Activated CD4-positive, alpha-beta T cell treated with anti-CD3 and anti-CD28 coated beads, Interleukin-2, amount 50 U/mL, for 48 hours (primary cell): ENCODE data around the gene DOLPP1.
"Not testable (repeated sequence)": the region's sequence is repeated elsewhere in the genome, so short reads cannot be mapped to it uniquely, and the experiment has no call there.

Source experiments
- DNase-seq, 2 experiments: peaks; one replicate each; pipeline ENCODE4 v3.0.0-alpha.2; 2020

DOLPP1 gene, protein sequence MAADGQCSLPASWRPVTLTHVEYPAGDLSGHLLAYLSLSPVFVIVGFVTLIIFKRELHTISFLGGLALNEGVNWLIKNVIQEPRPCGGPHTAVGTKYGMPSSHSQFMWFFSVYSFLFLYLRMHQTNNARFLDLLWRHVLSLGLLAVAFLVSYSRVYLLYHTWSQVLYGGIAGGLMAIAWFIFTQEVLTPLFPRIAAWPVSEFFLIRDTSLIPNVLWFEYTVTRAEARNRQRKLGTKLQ

DNA sequence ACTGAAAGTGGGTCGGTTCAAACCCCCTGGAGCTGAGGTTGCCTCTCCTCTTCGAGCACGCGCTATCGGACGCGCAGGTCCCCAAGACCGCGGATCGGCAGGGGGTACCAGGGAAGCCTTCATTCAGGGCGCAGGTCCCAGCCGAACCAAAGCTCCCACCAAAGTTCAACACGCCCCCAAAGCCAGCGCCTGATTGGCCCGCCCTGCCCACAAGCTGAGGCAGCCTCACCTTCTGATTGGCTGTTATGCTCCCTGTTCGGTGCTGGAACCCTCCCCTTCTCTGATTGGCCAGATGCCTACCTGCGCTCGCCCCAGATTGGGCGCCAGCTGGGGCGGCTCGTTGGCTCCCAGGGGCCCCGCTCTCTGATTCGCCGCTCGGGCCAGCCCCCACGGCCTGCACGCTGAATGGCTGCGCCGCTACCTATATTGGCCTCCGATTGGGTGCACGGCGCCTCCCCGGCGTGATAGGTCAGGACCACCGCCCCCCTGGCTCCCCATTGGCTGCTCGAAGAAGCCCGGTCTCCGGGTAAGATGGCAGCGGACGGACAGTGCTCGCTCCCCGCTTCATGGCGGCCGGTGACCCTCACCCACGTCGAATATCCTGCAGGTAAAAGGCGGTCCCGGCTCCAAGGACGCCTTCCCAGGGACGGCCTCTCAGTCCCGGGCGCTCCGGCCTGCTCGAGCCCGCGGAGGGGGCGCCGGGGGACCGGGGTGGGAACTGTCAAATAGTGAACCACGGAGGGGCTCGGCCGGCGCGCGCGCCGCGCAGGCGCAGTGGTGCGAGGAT, at the start of gene DOLPP1:
Gene DOLPP1 (plus strand): TSS at position 511 of the 787 bp plus-strand sequence. CDS start 21 bp downstream, at position 532.
- peak; percentile 98 to 99 for DNase-seq

DNA sequence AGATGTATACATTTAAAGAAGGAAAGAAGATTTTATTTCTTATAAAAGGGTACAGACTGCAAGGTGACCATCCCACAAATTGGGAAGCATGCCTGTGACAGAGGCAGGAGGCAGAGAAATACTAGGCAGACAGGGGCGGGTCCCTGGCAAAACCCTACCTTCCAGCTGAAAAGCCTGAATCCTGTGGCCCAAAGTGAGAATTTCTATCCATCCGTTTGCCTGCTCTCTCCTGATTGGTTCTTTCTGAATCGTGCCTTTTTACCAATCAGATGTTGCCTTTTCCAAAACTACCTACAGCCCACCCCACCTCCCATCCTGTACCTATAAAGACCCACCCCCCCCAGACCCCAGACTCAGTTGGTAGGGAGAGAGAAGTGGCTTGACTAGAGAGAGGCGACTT, 49.4 kb upstream of the DOLPP1 start:
- DNase-seq, result no peak

DNA sequence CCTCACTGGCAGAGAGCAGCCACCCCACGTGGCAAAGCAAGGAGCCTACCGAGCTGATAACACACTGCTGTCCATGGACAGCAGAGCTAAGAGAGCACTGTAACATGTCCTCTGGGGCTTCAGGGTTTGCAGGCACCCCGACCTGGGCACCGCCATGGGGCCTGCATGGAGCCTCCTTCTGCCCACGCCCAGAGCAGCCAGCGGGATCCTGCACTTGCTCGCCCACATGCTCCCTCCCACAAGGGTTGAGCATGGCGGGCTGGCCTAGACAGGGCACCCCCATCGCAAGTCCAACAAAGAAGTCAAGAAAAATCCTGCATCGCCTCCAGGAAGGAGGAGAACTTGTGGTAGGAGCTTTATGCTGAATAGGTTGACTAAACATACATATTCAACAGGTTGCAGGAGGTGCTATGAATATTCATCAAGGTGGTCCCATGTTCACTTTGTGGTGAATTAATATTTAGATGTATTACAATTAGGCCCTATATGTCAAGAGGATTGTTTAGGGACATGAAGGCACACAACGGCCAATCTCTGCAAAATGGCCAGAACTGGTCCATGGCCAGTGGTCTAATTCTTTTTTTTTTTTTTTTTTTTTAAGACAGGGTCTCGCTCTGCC, 48.3 kb upstream of the DOLPP1 start:
- DNase-seq, result no peak

DNA sequence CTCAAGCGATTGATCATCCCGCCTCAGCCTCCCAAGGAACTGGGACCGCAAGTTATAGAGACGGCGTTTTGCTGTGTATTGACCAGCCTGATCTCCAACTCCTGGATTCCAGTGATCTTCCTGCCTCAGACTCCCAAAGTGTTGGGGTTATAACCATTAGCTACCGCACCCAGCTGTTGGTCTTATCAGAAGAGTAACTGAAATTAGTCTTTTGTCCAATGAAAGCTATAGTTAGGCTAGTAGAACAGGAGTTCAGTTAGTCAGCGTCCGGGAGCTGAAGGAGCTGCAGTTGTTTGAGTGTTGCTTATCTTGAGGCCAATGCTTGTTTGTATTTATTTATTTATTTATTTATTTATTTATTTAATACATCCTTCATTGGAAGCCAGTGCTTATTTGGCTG, 47.7 kb upstream of the DOLPP1 start:
- DNase-seq, result no peak

DNA sequence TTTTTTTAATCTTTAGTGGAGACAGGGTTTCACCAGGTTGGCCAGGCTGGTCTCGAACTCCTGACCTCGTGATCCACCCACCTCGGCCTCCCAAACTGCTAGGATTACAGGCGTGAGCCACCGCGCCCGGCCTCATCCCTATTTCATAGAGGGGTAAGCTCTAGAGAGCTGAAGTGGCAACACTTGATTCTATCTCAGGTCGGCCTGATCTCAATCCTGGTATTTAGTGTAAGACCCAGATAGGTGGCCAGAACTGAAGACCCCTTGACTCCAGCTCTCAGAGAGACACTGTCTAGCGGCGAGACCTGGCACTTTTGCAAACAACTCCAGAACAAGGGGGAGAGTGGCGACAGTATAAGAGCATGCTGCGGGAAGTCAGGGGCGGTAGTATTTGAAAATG, 45.1 kb upstream of the DOLPP1 start:
- DNase-seq, result not testable (repeated sequence)

DNA sequence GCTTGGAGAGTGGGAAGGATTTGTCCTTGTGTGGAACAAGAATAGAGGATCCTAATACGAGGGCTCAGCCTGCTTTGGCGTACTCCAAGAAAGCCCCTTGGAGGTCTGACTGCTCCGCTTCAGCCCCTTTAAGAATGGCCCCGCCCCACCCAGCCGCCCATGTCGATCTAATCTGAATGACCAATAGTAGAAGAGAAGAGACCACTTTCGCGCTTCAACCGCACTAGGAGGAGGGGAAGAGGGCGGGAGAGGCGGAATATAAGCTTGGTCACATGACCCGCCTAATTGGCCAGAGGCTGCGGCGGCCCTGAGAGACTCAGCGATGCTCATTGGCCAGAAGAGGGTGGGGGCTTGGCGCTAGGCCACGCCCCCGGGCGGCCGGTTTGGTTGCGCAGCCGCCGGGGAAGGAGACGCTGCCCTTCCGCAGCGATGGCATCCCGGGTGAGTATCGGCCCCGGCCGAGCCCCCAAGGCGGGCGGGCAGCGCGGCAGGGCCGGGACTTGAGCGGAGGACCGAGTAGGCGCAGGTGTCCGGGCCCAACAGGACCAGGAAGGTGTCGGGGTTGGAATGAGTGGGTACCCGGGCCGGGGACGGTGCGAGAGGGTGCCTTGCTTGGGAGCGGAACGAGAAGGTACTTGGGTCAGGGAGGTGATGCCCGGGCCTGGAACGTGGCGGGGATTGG, 44.5 kb upstream of the DOLPP1 start, which contains the start of gene MIGA2:
Gene MIGA2 (plus strand): TSS at position 386 of the 682 bp plus-strand sequence. CDS start 3,969 bp downstream, outside the sequence.
- DNase-seq, result peak; percentile 94 to 96

DNA sequence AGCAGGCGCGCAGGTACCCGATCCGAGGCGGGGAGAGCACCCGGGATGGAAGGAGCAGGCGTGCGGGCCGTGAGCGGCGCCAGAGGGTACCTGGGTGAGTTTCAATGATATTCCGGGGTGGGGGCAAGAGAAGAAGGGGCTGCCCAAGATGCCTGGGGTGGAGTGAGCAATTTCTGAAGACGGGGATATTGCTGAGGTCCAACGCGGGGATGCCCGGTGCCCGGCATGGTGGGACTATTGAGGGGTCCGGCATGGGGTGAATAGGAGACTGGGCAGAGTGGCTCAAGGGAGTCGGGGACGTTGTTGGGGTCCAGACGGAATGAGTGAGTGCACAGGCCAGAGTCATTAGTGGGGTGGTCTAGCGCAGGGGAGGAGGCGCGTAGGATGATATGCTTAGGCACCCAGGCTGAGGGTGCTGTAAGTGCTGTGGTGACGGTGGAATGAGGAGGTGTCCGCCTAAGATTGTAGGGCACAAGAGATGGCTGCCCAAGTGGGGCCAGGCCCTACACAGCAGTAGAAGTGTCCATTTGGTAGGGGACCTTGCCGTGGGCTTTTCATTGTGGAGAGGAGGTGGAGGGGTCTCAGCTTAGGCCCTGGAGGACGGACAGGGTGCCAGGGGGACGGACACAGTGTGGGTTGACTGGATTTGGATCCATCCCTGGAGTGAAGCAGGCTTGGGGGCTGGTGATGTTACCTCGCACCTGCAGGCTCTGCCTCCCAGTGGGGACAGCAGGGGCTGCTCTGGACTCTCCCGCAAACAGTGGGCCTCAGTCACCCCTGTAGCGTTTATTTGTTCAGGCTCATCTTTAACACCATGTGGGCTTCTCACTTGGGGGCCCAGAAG, 43.8 kb upstream of the DOLPP1 start:
- no peak for DNase-seq

DNA sequence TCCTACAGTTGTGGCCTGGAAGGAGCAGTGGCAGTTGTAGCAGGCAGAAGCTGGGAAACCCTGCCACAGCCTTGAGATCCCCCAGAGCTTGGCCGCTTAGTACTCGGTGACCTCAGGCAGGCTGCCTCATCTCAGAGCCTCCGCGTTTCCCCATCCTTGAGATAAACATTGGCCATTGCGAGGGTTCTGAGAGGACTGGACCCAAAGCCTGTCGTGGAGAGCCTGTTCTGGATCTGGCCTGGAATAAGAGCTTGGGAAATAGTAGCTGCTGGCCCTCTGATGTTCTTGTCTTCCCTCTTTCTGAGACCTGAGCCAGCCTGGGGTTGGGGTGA, 43.2 kb upstream of the DOLPP1 start:
- no peak for DNase-seq

DNA sequence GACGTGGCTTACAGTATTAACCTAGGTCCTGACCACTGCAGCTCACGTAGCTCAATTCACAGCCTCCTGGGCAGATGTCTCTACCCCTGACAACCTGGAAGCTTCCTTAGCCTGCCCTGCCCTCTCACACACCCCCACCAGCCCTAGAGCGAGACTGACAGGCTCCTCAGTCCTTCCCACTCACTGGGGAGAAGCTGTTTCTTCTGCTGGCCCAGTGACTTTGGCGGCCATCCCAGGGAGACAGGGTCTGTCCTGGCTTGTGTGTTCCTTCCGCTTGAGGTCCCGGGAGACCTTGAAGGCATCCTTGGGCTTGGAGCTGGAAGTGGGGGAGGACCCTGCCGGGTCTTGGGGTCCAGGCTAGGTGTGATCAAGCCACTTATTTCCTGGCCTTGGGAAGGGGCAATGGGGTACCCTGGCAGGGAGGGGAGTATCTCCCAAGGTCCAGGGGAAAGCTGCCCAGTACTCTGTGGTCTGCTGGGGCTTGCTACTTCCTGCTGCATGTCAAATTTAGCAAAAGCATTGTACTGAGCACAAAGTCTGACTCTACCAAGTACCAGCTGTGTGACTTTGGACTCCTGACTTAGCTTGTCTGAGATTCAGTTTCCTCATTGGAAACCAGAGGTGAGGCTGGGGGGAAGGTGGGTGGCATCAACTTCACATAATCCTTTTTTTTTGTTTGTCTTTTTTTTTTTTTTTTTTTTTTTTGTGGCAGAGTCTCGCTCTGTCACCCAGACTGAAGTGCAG, 42.6 kb upstream of the DOLPP1 start:
- DNase-seq, result no peak

DNA sequence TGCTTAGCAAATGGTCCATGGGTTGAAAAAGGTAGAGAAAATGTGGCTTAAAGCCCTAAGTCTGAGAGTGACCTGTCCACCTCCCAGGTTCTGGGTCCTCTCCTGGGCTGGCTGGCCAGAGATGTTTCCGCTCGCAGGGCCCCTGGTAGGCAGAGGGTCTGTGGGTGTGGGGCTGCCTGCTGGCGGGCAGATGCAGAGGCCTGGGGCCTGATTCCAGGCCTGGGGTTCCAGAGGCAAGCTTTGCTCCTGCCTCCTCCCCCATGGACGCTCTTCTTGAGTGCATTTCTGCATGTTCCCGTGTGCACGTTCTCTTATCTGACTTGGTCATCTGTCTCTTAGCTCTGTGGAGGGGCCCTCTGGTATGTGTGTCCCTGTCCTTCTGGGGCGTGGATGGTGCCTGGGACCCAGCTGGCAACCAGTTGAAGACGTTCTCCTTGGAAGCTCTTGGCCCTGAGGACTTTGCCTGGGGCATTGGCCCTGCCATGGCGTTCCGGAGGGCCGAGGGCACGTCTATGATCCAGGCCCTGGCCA, 40.7 kb upstream of the DOLPP1 start:
- no peak for DNase-seq

DNA sequence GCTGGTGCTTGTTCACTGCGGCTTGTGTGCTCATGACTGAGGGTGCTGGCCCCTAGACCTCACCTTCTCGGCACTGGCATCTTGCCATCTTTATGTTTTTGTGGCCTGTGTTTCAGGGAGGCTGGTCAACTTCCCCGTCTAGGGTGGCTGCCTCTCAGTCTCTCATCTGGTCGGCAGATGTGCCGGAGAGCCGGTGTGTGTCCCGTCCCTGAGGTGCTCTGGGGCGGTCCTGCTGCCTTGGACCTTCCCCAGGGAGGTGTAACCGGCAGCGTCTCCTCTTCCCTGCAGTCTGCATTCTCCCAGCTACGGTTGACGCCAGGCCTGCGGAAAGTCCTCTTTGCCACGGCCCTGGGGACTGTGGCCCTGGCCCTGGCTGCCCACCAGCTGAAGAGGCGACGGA, 38.9 kb upstream of the DOLPP1 start:
- DNase-seq, result no peak

DNA sequence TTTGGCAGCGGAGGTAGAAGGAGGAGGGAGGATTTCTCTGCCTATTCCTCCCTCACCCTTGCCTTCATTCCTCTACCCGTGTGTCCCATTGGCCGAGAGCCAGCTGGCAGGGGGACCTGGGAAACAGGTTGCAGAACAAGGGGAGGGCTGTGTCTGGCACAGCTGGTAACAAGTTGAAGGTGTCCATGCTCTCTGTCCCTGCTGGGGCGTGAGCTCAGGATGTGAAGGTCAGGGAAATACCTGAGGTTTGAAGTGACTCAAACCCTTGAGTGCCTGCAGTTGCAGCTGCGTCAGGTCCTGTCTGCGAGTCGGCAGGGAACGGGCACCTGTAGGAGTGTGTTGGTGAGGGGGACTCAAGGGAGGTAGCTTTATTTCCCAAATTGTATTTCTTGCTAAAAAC, 28.3 kb upstream of the DOLPP1 start:
- DNase-seq, result no peak

DNA sequence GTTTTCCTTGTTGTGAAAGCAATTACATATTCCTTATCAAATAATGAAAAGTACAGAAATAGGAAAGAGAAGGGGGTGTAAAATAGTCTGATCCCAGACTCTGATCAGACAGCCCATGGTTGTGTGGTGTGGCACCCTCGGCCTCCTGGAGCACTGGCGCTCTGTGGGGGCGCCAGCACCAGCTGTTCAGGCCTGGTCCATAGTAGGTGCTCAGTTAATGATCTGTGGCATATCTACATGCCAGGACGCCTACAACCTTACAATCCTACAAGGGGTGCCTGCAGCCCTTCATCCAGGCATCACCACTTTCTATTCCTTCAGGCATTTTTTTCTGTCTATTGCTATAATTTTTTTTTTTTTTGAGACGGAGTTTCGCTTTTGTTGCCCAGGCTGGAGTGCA, 27.9 kb upstream of the DOLPP1 start:
- no peak for DNase-seq

DNA sequence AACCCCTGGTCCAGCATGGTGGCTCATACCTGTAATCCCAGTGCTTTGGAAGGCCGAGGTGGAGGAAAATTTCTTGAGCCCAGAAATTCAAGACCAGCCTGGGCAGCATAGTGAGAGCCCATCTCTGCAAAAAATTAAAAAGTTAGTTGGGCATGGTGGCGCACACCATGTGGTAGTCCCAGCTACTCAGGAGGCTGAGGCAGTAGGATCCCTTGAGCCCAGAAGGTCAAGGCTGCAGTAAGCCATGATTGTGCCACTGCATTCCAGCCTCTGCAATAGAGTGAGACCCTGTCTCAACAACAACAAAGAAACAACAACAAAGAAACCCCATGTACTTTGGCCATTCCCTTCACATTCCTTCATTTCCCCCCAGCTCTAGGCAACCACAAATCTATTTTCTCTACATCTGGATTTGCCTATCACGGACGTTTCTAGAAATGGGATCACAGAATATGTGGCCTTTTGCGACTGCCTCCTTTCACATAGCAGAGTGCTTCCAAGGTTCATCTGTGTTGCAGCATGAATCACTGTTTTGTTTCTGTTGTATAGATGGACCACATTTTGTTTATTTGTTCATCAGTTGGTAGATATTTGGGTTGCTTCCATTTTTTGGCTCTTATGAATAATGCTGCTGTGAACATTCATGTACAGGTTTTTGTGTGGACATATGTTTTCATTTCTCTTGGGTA, 26.6 kb upstream of the DOLPP1 start:
- DNase-seq, result no peak

DNA sequence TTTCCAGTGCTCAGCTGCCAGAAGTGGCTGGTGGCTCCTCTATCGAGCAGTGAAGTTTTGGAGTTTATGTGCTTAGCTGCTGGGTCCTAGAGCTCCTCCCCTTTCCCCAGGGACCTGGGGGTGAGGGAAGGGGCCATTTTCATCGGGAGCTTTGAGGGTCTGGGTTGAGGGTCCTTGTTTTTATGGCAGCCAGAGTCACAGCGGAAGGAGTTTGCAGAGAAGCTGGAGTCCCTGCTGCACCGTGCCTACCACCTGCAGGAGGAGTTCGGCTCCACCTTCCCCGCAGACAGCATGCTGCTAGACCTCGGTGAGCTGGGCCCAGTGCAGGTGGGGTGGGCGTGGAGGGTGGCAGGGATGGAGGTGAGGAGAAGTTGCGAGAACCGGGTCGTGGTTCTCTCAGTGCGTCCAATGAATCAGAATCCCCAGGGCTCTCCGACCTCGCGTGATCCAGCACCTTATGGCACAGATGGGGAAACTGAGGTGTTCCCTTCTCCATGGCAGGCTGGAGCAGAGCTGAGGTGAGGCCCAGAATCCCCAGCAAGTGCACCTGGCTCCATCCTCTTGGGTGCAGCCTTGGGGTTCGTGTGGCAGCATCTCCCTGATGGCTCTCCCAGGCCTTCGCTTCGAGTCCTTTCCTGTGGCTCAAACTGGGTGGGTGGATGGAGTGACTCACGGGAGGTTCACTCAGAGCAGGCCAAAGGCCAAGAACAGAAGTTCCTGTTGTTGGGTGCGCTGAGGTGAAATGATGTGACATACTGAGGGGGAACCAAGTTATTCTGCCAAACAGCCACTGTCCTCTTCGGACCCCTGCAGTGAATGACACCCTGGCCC, 21.7 kb upstream of the DOLPP1 start:
- DNase-seq, result no peak

DNA sequence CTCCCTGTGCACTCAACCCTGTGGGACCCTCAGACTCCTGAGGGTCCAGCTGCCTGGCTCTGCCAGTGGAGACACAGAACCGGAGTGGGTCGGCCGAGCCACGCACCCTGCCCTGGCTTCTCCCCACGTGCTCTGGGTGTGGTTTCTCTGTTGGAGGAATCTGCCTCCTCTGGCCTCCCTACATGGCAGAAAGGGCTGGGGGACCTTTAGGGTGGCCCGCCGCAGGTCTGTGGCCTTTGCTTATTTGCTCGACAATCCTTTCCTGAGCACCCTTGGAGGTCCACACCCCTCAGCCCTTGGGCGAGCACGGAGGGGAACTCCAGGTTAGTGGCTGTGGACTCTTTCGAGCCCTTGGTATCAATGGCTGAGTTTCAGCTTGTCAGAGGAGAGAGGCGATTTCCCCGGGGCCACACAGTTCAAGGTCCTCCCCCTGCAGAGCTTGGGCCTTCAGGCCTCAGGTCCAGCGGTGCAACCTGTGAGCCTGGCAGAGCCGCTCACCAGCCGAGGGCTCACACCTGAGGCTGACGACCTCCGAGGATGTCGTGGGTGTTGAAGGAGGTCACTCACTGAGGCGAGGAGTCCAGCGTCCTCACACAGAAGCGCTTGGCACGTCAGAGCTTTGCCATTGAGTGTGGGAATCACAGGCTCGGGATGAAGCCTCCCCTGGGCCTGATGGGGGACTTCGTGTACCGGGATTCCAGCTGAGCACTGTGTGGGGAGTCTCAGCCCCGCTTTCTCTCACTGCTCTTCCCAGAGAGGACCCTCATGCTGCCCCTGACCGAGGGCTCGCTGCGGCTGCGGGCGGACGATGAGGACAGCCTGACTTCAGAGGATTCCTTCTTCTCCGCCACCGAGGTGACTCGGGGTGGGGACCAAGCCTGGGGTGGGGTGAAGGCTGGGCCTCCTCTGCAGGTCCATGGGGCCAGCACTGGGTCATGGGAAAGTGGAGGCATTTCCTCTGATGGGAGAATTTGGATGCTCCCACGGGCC, 20.8 kb upstream of the DOLPP1 start:
- DNase-seq, result no peak

DNA sequence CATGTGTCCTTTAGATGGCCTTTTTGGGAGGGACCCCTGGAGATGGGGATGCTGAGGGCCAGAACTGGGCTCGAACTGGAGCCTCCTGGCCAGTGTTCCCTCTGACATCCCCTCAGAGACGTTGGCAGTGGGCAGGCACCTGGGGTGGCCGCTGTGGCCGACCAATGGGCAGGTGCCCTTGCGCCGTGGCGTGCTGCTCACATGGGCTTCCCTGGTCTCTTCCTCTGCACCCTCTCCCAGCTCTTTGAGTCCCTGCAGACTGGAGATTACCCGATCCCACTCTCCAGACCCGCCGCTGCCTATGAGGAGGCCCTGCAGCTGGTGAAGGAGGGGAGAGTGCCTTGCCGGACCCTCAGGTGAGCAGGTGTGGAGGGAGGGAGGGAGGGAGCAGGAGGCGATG, 19.9 kb upstream of the DOLPP1 start:
- no peak for DNase-seq

DNA sequence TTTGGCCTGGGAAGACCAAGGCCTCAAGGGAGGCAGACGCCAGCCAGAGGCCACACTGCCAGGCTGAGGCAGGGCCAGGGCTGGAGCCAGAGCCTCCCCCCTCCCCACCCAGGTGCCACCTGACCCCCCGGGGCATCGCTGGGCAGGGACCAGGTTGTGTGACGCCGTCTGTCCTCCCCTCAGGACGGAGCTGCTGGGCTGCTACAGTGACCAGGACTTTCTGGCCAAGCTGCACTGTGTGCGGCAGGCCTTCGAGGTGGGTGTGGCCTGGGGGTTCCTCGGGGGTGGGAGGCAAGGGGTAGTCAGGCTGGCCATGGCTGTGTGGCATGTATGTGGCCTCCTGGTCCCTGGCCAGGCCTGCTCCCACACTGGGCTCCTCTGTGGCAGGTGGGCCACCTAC, 17.9 kb upstream of the DOLPP1 start:
- DNase-seq, result no peak

DNA sequence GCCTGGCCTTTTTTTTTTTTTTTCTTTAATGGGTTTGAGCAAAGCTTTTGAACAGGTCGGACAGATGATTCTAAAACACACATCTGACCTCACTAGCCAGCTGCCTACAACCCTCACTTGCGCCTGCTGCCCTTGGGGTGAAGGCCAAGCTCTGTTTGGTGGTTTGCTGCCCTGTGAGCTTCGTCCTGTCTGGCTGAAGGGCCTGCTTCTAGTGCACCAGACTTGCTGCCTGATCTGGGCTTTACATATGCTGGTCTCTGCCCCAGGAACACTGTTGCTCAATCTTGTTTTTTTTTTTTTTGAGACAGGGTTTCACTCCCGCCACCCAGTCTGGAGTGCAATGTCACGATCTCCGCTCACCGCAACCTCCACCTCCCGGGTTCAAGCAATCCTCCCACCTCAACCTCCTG, 16.4 kb upstream of the DOLPP1 start:
- no peak for DNase-seq
